H1 (cell line): ENCODE results near the gene KIF2C. TPM values are rescaled to one million over a fixed set of nuclear protein-coding genes. Genes with fewer than 3 reads are reported as not detected.
A peak's percentile ranks its signal among the peaks of the same experiment; 100 is the strongest.

Experiments used
- CTCF ChIA-PET: fragments of 300-600 bp; sonication (Branson Sonifier 250); formaldehyde crosslinking; loops from one replicate; lab custom pipeline; 2021; ENCODE audit not compliant: partially characterized antibody; lab: Charles Lee
- POLR2A ChIA-PET: fragments of 300-600 bp; sonication (Branson Sonifier 250); formaldehyde crosslinking; loops from one replicate; lab custom pipeline; 2021; ENCODE audit warnings: inconsistent platforms; ENCODE audit not compliant: partially characterized antibody; lab: Charles Lee
- DNase-seq, 2 experiments: peaks; one replicate each; pipeline versions ENCODE4 v3.0.0 to v3.0.0-alpha.2; 2010 to 2022; ENCODE audit warnings: low spot score in 2 of 2, low read depth in 1 of 2, mixed read lengths in 1 of 2
- FAIRE-seq: peaks from 2 replicates; lab custom pipeline; 2011; peaks lifted over from hg19 to GRCh38; lab: Jason Lieb, UNC
- H2AFZ ChIP-seq: 2 replicates; pipeline ENCODE4 v1.8.1; 2012; ENCODE audit warnings: low read length, inconsistent platforms
- H2AK5ac ChIP-seq: 2 replicates; pipeline ENCODE4 v1.6.1; 2013; ENCODE audit warnings: low read depth, low read length
- H2BK120ac ChIP-seq: replicated peaks from 2 replicates; pipeline ENCODE3; 2013; ENCODE audit warnings: low read depth, low read length, inconsistent platforms
- H2BK12ac ChIP-seq: 2 replicates; pipeline ENCODE4 v1.6.1; 2013; ENCODE audit warnings: low read depth, low read length
- H2BK15ac ChIP-seq: 2 replicates; pipeline ENCODE4 v1.6.1; 2013; ENCODE audit warnings: low read length
- H2BK20ac ChIP-seq: 2 replicates; pipeline ENCODE4 v1.6.1; 2013; ENCODE audit warnings: low read length
- H2BK5ac ChIP-seq: 2 replicates; pipeline ENCODE4 v1.6.1; 2013; ENCODE audit warnings: low read depth, low read length
- H3K14ac ChIP-seq: 2 replicates; pipeline ENCODE4 v1.6.1; 2013; ENCODE audit warnings: inconsistent platforms; ENCODE audit not compliant: insufficient read length
- H3K18ac ChIP-seq: 2 replicates; pipeline ENCODE4 v1.6.1; 2013; ENCODE audit warnings: low read length; ENCODE audit errors: extremely low read depth
- H3K23ac ChIP-seq: 2 replicates; pipeline ENCODE4 v1.6.1; 2013; ENCODE audit warnings: inconsistent platforms; ENCODE audit not compliant: insufficient read length
- H3K23me2 ChIP-seq: 2 replicates; pipeline ENCODE4 v1.6.1; 2013; ENCODE audit warnings: low read depth, low read length
- H3K27ac ChIP-seq: 2 replicates; pipeline ENCODE4 v1.6.1; 2011; ENCODE audit warnings: low read depth, low read length, inconsistent platforms
- H3K27me3 ChIP-seq, 4 experiments: replicated peaks in 1 of 4; 1 replicate in 1 of 4; 2 replicates in 3 of 4; pipeline versions ENCODE4 v1.6.1 to v1.8.1; 2011 to 2013; ENCODE audit warnings: low read length in 3 of 4, mild to moderate bottlenecking in 3 of 4, inconsistent platforms in 2 of 4, mixed read lengths in 2 of 4, moderate library complexity in 1 of 4; ENCODE audit not compliant: control insufficient read depth in 3 of 4, insufficient read depth in 3 of 4; ENCODE audit errors: extremely low read depth in 1 of 4
- H3K36me3 ChIP-seq, 4 experiments: 2 replicates each; pipeline versions ENCODE4 v1.6.1 to v1.8.1; 2011 to 2013; ENCODE audit warnings: mild to moderate bottlenecking in 4 of 4, low read length in 3 of 4, moderate library complexity in 2 of 4, control low read depth in 1 of 4, inconsistent platforms in 1 of 4; ENCODE audit not compliant: insufficient read depth in 4 of 4, control insufficient read depth in 2 of 4
- H3K4ac ChIP-seq: replicated peaks from 2 replicates; pipeline ENCODE3; 2013; ENCODE audit warnings: low read length, low read depth, mixed read lengths, inconsistent platforms; ENCODE audit not compliant: insufficient read length
- H3K4me1 ChIP-seq, 4 experiments: replicated peaks in 1 of 4; 1 replicate in 1 of 4; 2 replicates in 3 of 4; pipeline versions ENCODE4 v1.6.1 to v1.8.1; 2011 to 2013; ENCODE audit warnings: low read length in 3 of 4, inconsistent platforms in 2 of 4, mixed read lengths in 1 of 4; ENCODE audit not compliant: insufficient read depth in 4 of 4, control insufficient read depth in 3 of 4
- H3K4me2 ChIP-seq, 2 experiments: 2 replicates each; pipeline versions ENCODE4 v1.6.1 to v1.8.1; 2011 to 2013; ENCODE audit warnings: low read depth in 2 of 2, low read length in 2 of 2, control low read depth in 1 of 2, inconsistent platforms in 1 of 2, mild to moderate bottlenecking in 1 of 2; ENCODE audit not compliant: insufficient read depth in 1 of 2
- H3K4me3 ChIP-seq, 4 experiments: fragments of 200-600, 300-600 bp in 1 of 4; sonication (generic), shearing (Covaris generic), sonication (Bioruptor Twin) in 1 of 4; 2 replicates each; pipeline versions ENCODE4 v1.5.1 to v1.8.1; 2011 to 2016; ENCODE audit warnings: low read length in 4 of 4, low read depth in 3 of 4, control low read depth in 2 of 4, inconsistent platforms in 2 of 4, mild to moderate bottlenecking in 2 of 4, mixed read lengths in 1 of 4, moderate library complexity in 1 of 4; ENCODE audit not compliant: insufficient read depth in 2 of 4; ENCODE audit errors: extremely low read depth in 1 of 4
- H3K56ac ChIP-seq: replicated peaks from 2 replicates; pipeline ENCODE3; 2013; ENCODE audit warnings: low read depth, mild to moderate bottlenecking, mixed read lengths, low read length, inconsistent platforms; ENCODE audit not compliant: insufficient read length
- H3K79me1 ChIP-seq: 2 replicates; pipeline ENCODE4 v1.6.1; 2013; ENCODE audit warnings: low read depth, low read length, control low read depth
- H3K79me2 ChIP-seq, 2 experiments: 2 replicates each; pipeline versions ENCODE4 v1.6.1 to v1.8.1; 2012 to 2013; ENCODE audit warnings: low read length in 2 of 2, mild to moderate bottlenecking in 2 of 2, inconsistent platforms in 1 of 2; ENCODE audit not compliant: insufficient read depth in 2 of 2, control insufficient read depth in 1 of 2
- H3K9ac ChIP-seq, 4 experiments: replicated peaks in 1 of 4; 1 replicate in 1 of 4; 2 replicates in 3 of 4; pipeline versions ENCODE4 v1.6.1 to v1.8.1; 2011 to 2013; ENCODE audit warnings: low read depth in 3 of 4, low read length in 3 of 4, control low read depth in 2 of 4, mild to moderate bottlenecking in 2 of 4, moderate library complexity in 2 of 4, inconsistent platforms in 1 of 4; ENCODE audit errors: extremely low read depth in 1 of 4
- H3K9me3 ChIP-seq, 2 experiments: 2 replicates each; pipeline versions ENCODE4 v1.6.1 to v1.8.1; 2012 to 2013; ENCODE audit warnings: mild to moderate bottlenecking in 2 of 2, moderate library complexity in 2 of 2, control low read depth in 1 of 2, inconsistent platforms in 1 of 2, low read depth in 1 of 2, low read length in 1 of 2, mixed read lengths in 1 of 2; ENCODE audit not compliant: insufficient read depth in 2 of 2
- H4K20me1 ChIP-seq, 2 experiments: replicated peaks in 1 of 2; 2 replicates each; pipeline versions ENCODE3 to v1.8.1; 2011 to 2013; ENCODE audit warnings: inconsistent platforms in 2 of 2, low read length in 2 of 2, mild to moderate bottlenecking in 1 of 2; ENCODE audit not compliant: insufficient read depth in 2 of 2, control insufficient read depth in 1 of 2
- H4K5ac ChIP-seq: 2 replicates; pipeline ENCODE4 v1.6.1; 2013; ENCODE audit warnings: low read length, low read depth, mixed read lengths, inconsistent platforms; ENCODE audit not compliant: insufficient read length
- H4K8ac ChIP-seq: 2 replicates; pipeline ENCODE4 v1.8.0; 2013; ENCODE audit warnings: mild to moderate bottlenecking, moderate library complexity, low read length, inconsistent platforms; ENCODE audit not compliant: insufficient read depth; ENCODE audit errors: extremely low read depth
- H4K91ac ChIP-seq: replicated peaks from 2 replicates; pipeline ENCODE3; 2013; ENCODE audit warnings: low read length, mixed read lengths, inconsistent platforms; ENCODE audit not compliant: insufficient read length
- FOSL1 ChIP-seq: IDR thresholded peaks from 2 replicates; pipeline ENCODE4 v1.6.1; 2011; ENCODE audit warnings: mild to moderate bottlenecking, low read depth, low read length, moderate library complexity; ENCODE audit not compliant: insufficient read depth
- HDAC2 ChIP-seq, 2 experiments: fragments of 300-600 bp in 1 of 2; sonication (generic) in 1 of 2; IDR thresholded peaks; 2 replicates each; pipeline ENCODE4 v1.6.1; 2011 to 2012; ENCODE audit warnings: low read depth in 2 of 2, low read length in 2 of 2, mild to moderate bottlenecking in 2 of 2, moderate library complexity in 2 of 2, borderline replicate concordance in 1 of 2, inconsistent platforms in 1 of 2
- RNF2 ChIP-seq: fragments of 200-900, 300-1000 bp; sonication (generic); IDR thresholded peaks from 2 replicates; pipeline ENCODE4 v1.7.1; 2016; ENCODE audit warnings: borderline replicate concordance, low read depth, mild to moderate bottlenecking, antibody characterized with exemption, low read length; ENCODE audit not compliant: poor library complexity, severe bottlenecking; ENCODE audit errors: missing control alignments
- RXRA ChIP-seq: IDR thresholded peaks from 2 replicates; pipeline ENCODE4 v1.6.1; 2011; ENCODE audit warnings: low read depth, mild to moderate bottlenecking, low read length, moderate library complexity; ENCODE audit not compliant: insufficient read depth
- WGBS, 2 experiments: shearing (Covaris generic) in 1 of 2; methylation state at CpG; one replicate each; pipeline versions ENCODE4 v1.1.6 to v1.1.7; 2013 to 2015; ENCODE audit warnings: low lambda C conversion rate in 2 of 2, mixed read lengths in 2 of 2, inconsistent platforms in 1 of 2, low coverage in 1 of 2, missing lambda C conversion rate in 1 of 2; ENCODE audit not compliant: insufficient replicate concordance in 2 of 2, insufficient coverage in 1 of 2, insufficient read length in 1 of 2; ENCODE audit errors: extremely low coverage in 1 of 2, missing lambda C conversion rate in 1 of 2; 5-methylcytosine and 5-hydroxymethylcytosine counted together
- polyA plus RNA-seq, 7 experiments: library from polyadenylated mRNA; depleted of rRNA in 3 of 7; stranded (reverse) in 5 of 7; unstranded in 2 of 7; fragments of >200 nt in 5 of 7; fragments of 200-250 nt in 2 of 7; gene quantifications; 1 replicate in 5 of 7; 2 replicates in 1 of 7; 4 replicates in 1 of 7; pipeline versions ENCODE4 v1.2.1 to v1.2.3, GENCODE V29; 2011 to 2013; ENCODE audit warnings: missing spikeins in 2 of 7, mixed read lengths in 2 of 7
- total RNA-seq: library from RNA; stranded (reverse); fragmentation: NEBNext Ultra II Directional; extraction: Animal tissue kit (Norgen Biotek cat#: 25700); gene quantifications from 2 replicates; pipeline ENCODE4 v1.2.1, GENCODE V29; 2021

Gene KIF2C
- total and polyA plus RNA-seq, 2 of the 8 experiments (the other 6 are each of a cell fraction or from before 2014, with no cell fraction given): 41.8 to 68.1 TPM

DNA sequence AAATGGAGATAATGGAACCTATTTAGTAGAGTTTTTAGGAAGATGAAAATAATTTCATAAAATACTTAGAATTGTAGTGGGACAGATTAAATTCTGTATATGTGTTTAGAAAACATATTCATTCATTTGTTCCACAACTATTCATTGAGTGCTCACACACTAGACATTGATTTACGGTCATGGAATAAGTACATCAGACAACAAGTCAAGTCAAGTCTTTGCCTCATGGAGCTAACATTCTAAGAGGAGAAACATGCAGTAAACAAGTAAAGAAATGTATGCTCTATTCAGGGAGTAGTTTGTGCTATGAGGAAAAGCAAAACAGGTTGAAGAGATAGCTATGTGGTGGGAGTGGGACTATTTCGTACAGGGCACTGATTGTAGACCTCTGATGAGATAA is 77.7 kb downstream of the KIF2C start:
- no peak for FAIRE-seq

More for the DNA sequence above, 77.7 kb downstream of the KIF2C start:
- peaks cover 0 to 4% (median 0%) of the 10 kb centered on the region in 4 experiments; a peak in 4 of 7 replicates for H3K27me3 ChIP-seq
- no peaks in the 10 kb centered on the region for H3K9me3 ChIP-seq
- 88% methylated on average over 2 of the region's 2 CpGs; no CpG with 5 or more reads in 1 of the 2 experiments for WGBS, 2 experiments
- peak overlapping the region; percentile 8 for H3K4ac ChIP-seq
- H3K56ac ChIP-seq: no peak overlapping the region
- H3K23ac ChIP-seq: no peak overlapping the region
- no peak for TF ChIP-seq FOSL1
- TF ChIP-seq RNF2: no peak
- no peak for TF ChIP-seq HDAC2 (IDR thresholded peaks at IDR 0.05; ENCODE audit: borderline replicate concordance in 1 of 2, low read depth in 2 of 2, low read length in 2 of 2)
- TF ChIP-seq RXRA: no peak
- TF ChIP-seq, all 59 proteins: peak for 0
- H2BK15ac ChIP-seq: no peak overlapping the region
- no peak overlapping the region for H3K14ac ChIP-seq
- H3K23me2 ChIP-seq: peaks cover 13% of the 10 kb centered on the region
- no peak overlapping the region for H3K9ac ChIP-seq
- H2BK12ac ChIP-seq: no peak overlapping the region
- no peak overlapping the region for H2BK5ac ChIP-seq
- H3K4me2 ChIP-seq: no peak overlapping the region
- ChIA-PET CTCF (interaction anchor here (0.9 to 3.4 kb wide), 11 partner anchors 11 to 194 kb away, joined by 3 to 21 read pairs (median 4); partner anchors contain the start of genes BTBD19, DYNLT4, HECTD3 and PLK3), POLR2A (interaction anchor here (1.0 to 16.6 kb wide), 10 partner anchors 12 to 508 kb away, joined by 3 to 547 read pairs (median 95); partner anchors contain the start of genes BEST4, BTBD19, DYNLT4 and HECTD3)
- no peak overlapping the region for H3K4me3 ChIP-seq
- no peaks in the 10 kb centered on the region for H3K79me2 ChIP-seq
- H4K20me1 ChIP-seq: no peaks in the 10 kb centered on the region
- H2AK5ac ChIP-seq: no peak overlapping the region
- no peak overlapping the region for H2AFZ ChIP-seq
- H2BK120ac ChIP-seq: no peak overlapping the region
- H4K91ac ChIP-seq: no peak overlapping the region
- no peaks in the 10 kb centered on the region for H3K36me3 ChIP-seq
- H4K8ac ChIP-seq: no peak overlapping the region
- H3K18ac ChIP-seq: no peak overlapping the region
- H3K79me1 ChIP-seq: no peaks in the 10 kb centered on the region
- H2BK20ac ChIP-seq: no peak overlapping the region
- H4K5ac ChIP-seq: no peak overlapping the region
- DNase-seq: no peak
- peaks cover 2 to 11% (median 9%) of the 10 kb centered on the region in 4 experiments; a peak in 6 of 7 replicates for H3K4me1 ChIP-seq
- no peak overlapping the region for H3K27ac ChIP-seq
